WI38 (cell line): ENCODE measurements around the gene FMO2.
"Not testable (repeated sequence)": the region's sequence is repeated elsewhere in the genome, so short reads cannot be mapped to it uniquely, and the experiment has no call there.

Experiments used
- H3K4me3 ChIP-seq: 2 replicates; pipeline ENCODE4 v1.5.1; 2011; ENCODE audit warnings: low read depth, mild to moderate bottlenecking, control low read depth, low read length
- CTCF ChIP-seq: IDR thresholded peaks from 2 replicates; pipeline ENCODE4 v1.5.1; 2012; ENCODE audit warnings: low read depth, mild to moderate bottlenecking, control low read depth, low read length

FMO2 gene

GRCh38 chr1:171219346-171220080, 34.4 kb downstream of the FMO2 start:
- TF ChIP-seq CTCF = no peak
- H3K4me3 ChIP-seq = no peak overlapping the region; the same call in 1 of the 2 replicates

- H3K4me3 ChIP-seq = peak overlapping the region; percentile 46
Observed at GRCh38 chr1:171220081-171220420, 35.0 kb downstream of the FMO2 start.

GRCh38 chr1:171220581-171221054, 35.5 kb downstream of the FMO2 start:
- TF ChIP-seq CTCF = no peak
- peak overlapping the region; percentile 46 for H3K4me3 ChIP-seq

More at GRCh38 chr1:171220081-171220420, 35.0 kb downstream of the FMO2 start:
- TF ChIP-seq CTCF = no peak

- no peak for TF ChIP-seq CTCF
- no peak overlapping the region for H3K4me3 ChIP-seq
Observed at GRCh38 chr1:171221665-171222591, 36.8 kb downstream of the FMO2 start.

- TF ChIP-seq CTCF = no peak
- no peak overlapping the region for H3K4me3 ChIP-seq
Observed at GRCh38 chr1:171222936-171223335, 37.8 kb downstream of the FMO2 start.

GRCh38 chr1:171224257-171224656, 39.2 kb downstream of the FMO2 start:
- H3K4me3 ChIP-seq = not testable (repeated sequence)

GRCh38 chr1:171226747-171227370, 41.8 kb downstream of the FMO2 start:
- no peak overlapping the region for H3K4me3 ChIP-seq
- peak; percentile 60 for TF ChIP-seq CTCF
